Fibroblast of skin of left biceps (primary cell): Measurements from ENCODE around the gene IZUMO2.

Experiments used
- DNase-seq, 2 experiments: peaks; one replicate each; pipeline ENCODE4 v3.0.0-alpha.2; 2013; ENCODE audit warnings: low read depth in 2 of 2

IZUMO2 gene

DNA sequence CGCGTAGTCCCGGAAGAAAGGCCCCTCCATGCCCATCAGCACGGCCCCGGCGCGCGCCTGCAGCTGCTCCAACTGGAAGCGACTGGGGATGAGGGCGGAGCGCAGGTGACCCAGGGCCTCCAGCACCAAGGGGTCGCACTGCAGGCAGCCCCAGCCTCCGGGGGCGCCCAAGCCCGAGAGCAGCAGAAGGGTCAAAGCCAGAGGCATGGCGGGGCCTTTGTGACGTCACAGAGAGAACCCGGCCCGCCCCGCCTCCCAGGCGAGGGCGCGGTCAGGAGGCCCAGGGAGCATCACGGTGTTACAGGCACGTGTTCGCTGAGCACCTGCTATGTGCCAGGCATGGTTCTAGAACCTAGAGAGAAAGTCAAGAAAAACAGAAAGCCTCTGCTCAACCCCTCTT, at the start of gene IZUMO2:
Gene IZUMO2, minus strand, starts transcription at position 294 of the 400 bp plus-strand sequence. Its CDS starts 87 bp downstream, at position 207.
- DNase-seq: no peak

DNA sequence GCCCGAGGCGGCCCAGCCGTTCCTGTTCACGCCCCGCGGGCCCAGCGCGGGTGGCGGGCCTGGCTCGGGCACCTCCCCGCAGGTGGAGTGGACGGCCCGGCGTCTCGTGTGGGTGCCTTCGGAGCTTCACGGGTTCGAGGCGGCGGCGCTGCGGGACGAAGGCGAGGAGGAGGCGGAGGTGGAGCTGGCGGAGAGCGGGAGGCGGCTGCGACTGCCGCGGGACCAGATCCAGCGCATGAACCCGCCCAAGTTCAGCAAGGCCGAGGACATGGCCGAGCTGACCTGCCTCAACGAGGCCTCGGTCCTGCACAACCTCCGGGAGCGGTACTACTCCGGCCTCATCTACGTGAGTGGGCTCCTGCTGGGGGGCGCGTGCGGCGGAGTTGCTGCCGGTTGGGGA, 47.3 kb upstream of the IZUMO2 start:
- DNase-seq: no peak

DNA sequence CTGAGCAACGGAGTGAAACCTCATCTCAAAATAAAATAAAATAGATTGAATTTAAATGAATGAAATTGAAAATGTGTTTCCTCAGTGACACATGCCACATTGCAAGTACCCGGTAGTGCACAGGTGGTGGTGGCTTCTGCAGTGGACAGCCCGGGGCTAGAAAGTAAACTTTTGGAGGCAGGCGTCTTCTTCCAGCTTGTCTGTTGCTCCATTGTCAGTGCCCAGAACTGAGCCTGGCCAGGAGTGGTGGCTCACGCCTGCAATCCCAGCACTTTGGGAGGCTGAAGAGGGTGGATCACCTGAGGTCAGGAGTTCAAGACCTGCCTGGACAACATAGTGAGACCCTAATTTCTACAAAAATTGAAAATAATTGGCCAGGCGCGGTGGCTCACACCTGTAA, 46.0 kb upstream of the IZUMO2 start:
- DNase-seq: no peak

DNA sequence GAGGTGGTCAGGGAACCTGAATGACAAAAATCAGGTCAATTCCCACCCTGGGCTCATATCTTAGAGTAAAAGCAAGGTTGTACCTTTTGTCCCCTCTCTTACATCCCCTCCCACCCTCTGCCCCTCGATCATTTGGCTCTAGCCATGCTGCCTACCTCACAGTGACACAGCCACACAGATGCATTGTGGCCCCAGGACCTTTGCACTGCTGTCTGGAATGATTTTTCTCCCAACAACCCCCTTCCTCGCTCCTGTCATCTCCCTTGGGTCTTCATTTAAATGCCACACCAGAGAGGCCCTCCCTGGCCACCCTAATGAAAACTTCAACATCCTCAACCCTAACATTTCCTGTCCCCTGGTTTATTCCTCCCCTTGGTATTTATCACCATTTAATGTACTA, 44.6 kb upstream of the IZUMO2 start:
- no peak for DNase-seq

DNA sequence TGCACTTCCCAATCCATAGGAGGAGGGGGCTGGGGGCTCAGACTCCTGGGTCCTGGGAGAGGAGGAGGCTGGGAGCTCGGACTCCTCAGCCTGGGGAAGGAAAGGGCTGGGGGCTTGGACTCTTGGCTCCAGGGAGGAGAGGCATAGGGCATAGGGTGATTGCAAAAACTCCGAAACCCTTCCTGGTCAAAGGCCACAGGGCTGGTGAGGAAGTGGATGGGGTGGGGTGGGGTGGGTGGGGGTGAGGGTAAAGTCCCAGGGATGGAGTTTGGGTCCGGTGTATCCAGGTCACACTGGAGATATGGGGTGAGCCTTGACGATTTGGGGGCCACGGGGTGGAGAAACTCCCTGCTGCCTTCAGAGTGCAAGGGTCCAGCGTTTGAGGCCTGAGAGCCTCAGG, 43.1 kb upstream of the IZUMO2 start:
- DNase-seq: no peak

DNA sequence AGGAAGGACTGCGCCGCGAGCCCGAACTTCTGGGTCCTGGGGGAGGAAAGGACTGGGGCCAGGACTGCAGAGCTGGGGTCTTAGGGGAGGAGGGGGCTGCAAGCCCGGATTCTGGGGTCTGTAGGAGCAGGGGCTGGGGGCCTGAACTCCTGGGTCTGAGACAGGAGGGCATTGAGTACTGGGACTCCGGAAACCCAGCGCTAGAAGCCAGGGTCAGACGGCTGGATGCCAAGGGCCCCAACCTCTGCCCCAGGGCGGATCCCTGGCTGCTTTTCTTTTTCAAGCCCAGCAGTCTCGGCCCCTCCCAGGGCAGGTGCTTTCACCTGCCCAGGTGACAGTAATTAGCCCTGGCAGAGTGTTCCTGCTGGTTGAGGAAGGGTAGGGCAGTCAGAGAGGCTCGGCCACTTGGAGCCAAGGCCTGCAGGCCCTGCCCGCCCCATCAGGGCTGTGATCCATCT, 42.6 kb upstream of the IZUMO2 start:
- DNase-seq: no peak

DNA sequence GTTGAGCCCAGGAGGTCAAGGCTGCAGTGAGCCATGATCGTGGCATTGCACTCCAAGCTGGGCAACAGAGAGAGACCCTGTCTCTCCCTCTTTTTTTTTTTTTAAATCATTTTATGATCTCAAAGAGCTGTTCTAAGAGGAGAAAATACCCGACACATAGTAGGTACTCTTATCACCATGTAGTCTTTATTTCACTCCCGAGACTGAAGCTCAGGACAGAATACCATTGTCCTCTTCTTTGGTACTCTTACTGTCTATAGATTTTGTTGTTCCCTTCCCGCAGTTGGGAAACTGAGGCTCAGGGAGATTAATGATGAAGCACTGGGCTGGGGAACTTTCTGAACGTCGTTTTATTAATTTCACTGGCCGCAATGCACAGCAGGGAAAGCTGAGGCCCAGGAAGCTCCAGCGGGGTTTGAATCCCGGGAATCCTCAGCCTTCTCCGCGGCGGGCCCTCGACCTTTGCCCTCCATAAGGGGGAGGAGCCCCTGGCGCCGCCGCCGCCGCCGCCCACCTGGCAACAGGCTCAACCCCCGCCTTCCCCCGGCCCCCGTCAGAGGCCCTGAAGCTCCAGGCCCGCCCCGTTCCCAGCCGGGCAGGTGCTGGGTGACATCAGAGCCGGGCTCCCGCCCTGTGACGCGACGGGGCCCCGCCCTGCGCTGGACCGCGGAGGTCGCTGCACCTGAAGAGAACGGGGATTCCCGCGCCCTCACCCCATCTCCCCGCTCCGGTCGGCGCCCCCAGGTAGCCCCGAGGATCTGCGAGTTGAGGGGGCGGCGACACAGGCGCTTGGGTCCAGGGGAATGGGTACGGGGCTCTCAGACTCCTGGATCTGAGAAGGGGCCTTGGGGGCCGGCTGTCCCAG, 42.0 kb upstream of the IZUMO2 start:
- no peak for DNase-seq

DNA sequence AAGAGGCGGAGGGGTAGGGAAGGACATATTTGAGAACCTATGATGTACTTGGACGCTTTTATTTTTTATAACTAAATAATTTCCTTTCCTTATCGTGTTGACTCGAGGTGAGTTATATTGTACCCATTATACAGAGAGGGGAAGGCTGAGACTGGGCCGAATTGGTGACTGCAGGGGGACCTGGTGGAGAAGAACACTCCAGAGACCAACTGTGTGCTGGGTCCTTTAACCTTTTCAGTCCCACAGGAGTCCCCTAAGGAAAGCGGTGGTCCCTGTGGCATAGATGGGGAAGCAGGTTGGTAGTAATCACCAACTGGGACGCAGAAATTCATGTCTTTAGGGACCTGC, 41.0 kb upstream of the IZUMO2 start:
- no peak for DNase-seq

DNA sequence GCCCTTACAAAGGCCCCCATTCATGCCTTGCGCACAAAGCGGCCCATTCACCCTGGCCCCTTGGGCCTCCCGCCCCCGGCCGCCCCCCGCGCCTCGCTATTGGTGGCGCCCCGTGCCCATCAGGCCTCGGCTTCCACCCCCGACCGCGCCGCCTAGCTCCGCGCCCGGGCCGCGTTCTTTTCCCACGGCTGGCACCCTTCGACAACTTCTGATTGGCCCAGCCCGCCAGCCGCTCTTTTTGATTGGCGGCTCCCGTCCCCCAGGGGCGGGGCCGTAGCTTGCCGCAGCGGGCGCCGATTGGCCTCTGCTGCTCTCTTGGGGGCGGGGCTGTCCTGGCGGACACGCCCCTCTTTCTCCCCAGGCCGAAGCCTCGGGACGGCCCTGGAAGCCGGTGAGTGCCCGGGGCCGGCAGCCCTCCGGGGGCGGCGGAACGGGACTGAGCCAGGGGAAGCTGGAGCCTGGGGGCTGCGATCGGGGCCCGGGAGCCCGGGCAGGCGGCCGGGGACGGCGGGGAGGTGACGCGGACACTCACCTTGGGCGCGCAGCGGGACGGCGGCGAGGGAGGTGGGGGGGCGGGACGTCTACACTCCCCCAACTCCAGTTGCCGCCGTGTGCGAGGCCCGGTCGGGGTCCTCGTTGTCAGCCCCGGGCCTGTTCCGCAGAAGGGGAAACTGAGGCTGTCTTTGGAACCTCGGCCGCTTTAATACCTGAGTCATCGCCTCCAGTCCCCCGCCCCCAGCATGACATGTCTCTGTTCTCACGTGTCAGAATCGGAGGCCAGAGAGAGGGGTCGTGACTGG, 40.4 kb upstream of the IZUMO2 start, which contains the start of gene MYH14:
Gene MYH14, plus strand, starts transcription at position 342 of the 800 bp plus-strand sequence. CDS start 6,744 bp downstream, outside the sequence.
- no peak for DNase-seq

DNA sequence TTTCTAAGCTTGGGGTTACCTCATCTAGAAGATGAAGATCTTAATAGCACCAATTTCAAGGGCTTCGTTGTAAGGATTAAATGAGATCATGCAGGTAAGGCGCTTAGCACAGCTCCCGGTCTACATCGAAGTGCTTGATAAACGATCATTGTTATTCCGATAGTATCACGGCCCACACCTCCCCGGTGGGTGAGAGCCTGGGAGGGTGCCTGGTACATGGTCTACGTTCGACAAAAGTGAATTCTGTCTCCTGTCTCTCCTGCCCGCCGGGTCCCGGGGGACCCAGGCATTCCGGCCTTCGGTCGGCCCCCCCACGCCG, 39.8 kb upstream of the IZUMO2 start:
- no peak for DNase-seq

DNA sequence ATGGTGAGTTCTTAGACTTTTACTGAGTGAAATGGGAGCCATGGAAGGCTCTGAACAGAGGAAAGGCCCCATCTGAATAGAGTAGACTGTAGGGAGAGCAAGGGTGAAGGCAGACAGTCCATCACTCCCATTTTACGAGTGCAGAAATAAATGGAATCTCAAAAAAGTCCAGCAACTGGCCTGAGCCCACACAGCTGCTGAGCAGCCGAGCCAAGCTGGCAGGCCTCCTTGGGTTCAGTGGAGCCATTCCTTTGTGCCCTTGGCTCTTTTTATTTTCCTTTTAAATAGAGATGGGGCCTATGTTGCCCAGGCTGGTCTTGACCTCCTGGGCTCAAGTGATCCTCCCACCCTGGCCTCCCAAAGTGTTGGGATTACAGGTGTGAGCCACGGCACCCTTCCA, 39.3 kb upstream of the IZUMO2 start:
- DNase-seq: no peak

DNA sequence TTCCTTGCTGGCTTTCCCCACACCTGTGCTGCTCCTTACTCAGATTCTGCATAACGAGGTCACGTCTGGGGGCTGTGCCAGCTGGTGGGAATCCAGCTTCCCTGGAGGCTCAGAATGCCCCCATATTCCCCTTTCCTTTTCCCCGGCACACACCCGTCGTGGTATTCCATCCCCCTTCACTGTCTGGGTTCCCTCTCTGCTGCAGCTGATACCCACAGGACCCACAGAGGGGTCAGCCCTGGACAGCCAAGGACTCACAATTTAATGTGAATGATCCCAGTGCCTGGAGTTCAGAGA, 36.1 kb upstream of the IZUMO2 start:
- DNase-seq: no peak

DNA sequence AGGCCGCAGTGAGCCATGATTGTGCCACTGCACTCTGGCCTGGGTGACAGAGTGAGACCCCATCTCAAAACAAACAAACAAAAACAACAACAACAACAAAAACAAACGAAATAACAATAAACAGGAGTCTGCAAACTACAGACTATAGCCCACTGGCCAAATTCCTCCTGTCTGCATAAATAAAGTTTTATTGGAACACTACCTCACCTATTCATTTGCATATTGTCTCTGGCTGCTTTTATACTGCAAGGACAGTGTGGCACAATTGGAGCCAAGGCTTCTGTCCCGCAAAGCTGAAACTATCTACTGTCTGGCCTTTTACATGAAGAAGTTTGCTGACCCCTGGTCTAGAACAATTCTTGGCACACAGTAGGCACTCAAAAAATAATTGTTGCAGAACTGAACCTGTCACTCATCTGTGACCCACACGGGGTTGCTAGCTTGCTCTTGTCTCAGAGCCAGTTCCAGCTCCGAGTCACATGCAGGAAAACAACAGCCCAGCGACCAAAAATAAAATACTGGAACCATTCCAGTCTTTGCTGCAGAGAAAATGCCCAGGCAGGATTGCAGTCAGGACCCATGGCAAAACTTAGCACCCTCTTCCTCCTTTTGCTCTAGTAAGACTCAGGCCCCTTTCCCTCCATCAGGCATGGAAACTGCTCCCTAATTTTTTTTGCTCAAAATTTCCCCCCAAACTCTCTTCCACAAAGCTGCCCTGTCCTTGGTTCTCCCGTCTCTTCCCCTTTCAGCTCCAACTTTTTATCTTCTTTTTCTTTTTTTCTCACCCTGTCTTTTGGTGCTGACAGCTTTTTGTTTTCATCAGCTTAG, 35.6 kb upstream of the IZUMO2 start:
- no peak for DNase-seq

DNA sequence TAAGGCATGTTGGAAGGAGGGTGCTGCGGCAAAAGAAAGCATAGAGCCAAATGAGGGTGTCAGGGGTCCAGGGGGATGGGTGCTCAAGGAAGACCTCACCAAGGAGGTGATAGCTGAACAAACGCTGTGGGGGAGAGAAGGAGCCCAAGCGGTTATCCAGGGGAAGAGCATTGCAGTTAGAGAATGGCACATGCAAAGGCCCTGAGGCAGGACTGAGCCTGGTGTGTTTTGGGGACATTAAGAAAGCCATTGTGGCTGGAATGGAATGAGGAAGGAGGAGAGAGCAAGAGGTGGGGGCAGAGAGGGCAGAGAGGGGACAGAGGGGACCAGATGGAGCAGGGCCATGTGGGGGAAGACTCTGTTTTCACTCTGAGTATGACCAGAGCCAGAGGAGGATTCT, 34.3 kb upstream of the IZUMO2 start:
- no peak for DNase-seq

DNA sequence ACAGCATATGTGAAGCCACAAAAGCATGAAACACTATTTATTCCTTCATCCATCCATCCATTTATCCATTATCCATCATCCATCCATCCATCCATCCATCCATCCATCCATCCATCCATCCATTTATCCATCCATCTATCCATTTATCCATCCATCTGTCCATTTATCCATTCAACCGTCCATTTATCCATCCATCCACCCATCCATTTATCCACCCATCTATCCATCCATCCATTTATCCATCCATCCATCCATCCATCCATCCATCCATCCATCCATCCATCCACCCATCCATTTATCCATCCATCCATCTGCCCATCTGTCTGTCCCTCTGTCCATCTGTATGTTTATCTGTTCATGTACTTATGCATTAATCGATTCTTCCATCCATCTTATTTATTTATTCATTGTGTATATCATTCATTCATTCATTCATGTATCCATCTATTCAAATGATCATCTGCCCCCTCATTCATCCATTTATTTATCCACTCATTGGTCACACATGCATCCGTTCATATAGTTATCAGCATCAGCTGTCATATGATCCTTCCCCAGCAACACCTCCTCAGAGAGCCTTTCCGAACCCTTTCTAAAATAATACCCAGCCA, 33.3 kb upstream of the IZUMO2 start:
- DNase-seq: no peak

DNA sequence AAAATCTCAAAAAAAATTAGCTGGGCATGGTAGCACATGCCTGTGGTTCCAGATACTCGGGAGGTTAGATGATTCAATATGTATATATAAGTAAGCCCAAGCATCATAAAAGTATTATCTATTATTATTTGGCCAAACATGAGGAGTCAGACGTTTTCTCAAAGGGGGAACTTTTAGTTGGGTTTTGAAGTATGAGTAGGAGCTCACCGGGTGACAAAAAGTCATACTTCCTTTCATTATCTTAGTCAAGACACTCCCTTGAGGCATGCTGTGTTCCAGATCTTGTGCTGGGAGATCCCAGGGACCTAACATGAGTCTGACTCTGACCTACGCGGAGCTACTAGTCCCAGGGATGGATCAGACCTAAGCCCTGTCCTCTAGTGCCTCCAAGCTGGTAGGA, 32.1 kb upstream of the IZUMO2 start:
- DNase-seq: no peak

DNA sequence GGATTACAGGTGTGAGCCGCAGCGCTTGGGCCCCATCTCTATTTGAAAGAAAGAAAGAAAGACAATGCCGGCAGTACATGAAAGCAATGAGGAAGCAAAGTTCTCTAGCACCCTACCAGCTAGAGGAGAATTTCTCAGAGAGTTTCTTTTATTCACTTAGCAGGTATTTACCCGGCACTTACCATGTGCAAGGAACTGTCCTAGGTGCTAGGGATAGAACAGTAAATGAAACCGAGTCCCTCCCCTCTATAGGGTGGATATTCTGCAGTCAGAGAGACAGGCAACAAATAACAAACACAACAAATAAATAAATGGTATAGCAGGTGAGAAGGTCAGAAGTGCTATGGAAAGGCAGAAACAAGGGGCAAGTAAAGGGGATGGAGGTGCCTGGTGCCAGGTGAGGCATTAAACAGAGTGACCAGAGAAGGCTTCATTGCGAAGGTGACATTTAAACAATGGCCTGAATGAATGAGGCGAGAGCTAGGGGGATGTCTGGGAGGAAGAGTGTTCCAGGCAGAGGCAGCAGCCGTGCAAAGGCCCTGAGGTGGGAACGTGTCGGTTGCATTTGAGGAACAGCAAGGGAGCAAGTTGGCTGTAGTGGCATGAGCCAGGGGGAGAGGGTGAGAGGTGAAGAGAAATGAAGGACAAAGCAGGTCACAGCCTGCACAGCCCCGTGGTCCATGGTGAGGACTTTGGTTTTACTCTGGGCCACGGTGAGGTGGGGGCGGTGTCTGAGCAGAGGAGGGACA, 29.6 kb upstream of the IZUMO2 start:
- no peak for DNase-seq

DNA sequence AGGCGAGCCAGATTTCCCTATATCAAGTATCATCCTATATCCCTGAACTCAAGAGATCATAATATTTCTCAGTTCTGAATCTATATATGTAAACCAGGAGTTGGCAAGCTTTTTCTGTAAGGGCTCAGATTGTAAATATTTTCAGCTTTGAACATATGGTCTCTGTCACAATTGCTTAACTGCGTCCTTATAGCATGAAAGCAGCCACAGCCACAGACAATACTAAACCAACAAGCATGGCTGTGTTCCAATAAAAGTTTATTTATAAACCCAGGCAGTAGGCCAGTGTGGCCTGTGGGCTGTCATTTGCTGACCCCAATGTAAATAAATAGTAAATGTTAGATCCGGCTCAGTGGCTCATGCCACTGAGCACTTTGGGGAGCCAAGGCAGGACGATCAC, 28.1 kb upstream of the IZUMO2 start:
- no peak for DNase-seq

DNA sequence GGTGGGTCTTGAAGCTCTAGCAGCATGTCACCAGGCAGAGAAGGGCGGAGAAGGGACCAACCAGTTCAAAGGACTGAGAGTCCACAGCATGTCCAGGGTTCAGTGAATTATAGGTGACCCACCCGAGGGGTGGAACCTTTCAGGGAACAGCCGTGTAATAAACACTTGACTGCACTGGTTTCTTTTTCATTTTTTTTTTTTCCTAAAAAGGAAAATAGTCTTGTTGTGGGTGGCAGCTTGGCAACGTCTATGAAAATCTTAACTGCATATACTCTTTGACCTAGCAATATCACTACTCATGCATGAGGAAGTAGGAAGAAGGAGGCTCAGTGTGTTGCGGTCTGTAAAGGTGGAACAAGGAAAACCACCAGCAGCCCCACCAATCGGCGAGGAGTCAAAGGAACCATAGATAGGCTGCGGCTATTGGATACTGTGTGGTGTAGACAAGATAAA, 27.4 kb upstream of the IZUMO2 start:
- DNase-seq: no peak

DNA sequence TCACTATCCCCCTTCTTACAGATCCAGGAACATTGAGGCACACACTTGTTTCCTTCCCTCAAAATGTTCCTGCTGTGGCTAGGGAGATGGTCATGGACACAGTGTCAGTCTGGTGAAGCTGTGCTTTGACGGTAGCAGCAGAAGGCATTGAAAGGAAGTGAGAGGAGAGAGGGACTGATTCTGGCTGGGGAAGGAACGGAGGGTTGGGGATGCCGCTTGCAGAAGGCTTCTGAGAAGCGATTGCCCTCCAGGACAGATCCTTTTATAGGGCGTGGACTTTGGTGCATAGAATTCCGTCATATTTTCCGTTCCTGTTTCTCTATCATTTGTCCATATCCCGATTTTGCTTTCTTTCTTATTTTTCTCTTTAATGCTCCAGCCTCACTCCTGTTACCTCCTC, 26.2 kb upstream of the IZUMO2 start:
- DNase-seq: no peak

DNA sequence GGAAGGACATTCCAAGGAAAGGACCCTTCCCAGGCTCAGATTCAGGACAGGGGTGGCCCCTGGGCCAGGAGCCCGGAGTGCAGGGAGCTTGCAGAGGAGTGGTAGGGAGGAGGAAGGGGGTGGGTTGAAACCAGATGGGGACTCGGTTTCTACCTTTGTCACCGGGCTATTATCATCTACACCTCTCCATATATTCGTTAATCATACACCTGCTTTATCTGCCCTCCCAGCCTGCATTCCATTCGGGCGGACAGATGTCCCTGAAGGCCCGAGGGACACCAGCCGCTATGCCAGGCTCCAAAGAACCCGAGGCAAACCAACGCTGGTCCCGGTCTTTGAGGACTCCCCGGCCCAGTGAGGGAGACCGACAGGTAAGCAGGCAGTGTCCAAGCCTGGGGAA, 24.9 kb upstream of the IZUMO2 start:
- DNase-seq: no peak
